SK-N-SH (cell line): ENCODE data around the gene SMG7. TPM values are rescaled to one million over a fixed set of nuclear protein-coding genes. Genes with fewer than 3 reads are reported as not detected.

Experiments
- CTCF ChIA-PET: fragments of 300-600, 350-600 bp; formaldehyde crosslinking; extraction: SDS; loops from one replicate; lab custom pipeline; 2021; lab: Yijun Ruan, JAX
- POLR2A ChIA-PET: fragments of 350-600 bp; sonication (Branson Sonifier 250); formaldehyde crosslinking; extraction: SDS; loops from one replicate; lab custom pipeline; 2020; ENCODE audit warnings: antibody characterized with exemption, inconsistent platforms; lab: Yijun Ruan, JAX
- DNase-seq: peaks from one replicate; pipeline ENCODE4 v3.0.0; 2012
- H2AFZ ChIP-seq: fragments of 200-600 bp; sonication (generic); 2 replicates; pipeline ENCODE4 v1.8.1; 2016; ENCODE audit warnings: antibody characterized with exemption, mild to moderate bottlenecking, low read depth
- H3F3A ChIP-seq: fragments of 200-600 bp; sonication (generic); replicated peaks from 2 replicates; pipeline ENCODE3; 2016; ENCODE audit warnings: antibody characterized with exemption, mild to moderate bottlenecking; ENCODE audit not compliant: insufficient read depth
- H3K27ac ChIP-seq, 2 experiments: fragments of 200-500 bp in 1 of 2; fragments of 200-600 bp in 1 of 2; sonication (Bioruptor generic) in 1 of 2; sonication (generic), shearing (Covaris generic) in 1 of 2; 2 replicates each; pipeline versions ENCODE4 v1.5.1 to v1.6.1; 2014 to 2016; ENCODE audit warnings: low read depth in 2 of 2, inconsistent platforms in 1 of 2, low read length in 1 of 2, mild to moderate bottlenecking in 1 of 2, mixed read lengths in 1 of 2
- H3K27me3 ChIP-seq: fragments of 200-600 bp; sonication (generic), shearing (Covaris generic); 2 replicates; pipeline ENCODE4 v1.6.1; 2016; ENCODE audit warnings: mixed run types; ENCODE audit not compliant: insufficient read depth
- H3K36me3 ChIP-seq, 2 experiments: fragments of 200-500 bp in 1 of 2; fragments of 200-600 bp in 1 of 2; sonication (Bioruptor generic) in 1 of 2; sonication (generic) in 1 of 2; replicated peaks in 1 of 2; 2 replicates each; pipeline versions ENCODE3 to v1.5.1; 2014 to 2016; ENCODE audit warnings: low read length in 1 of 2, mild to moderate bottlenecking in 1 of 2; ENCODE audit not compliant: insufficient read depth in 2 of 2, control insufficient read depth in 1 of 2
- H3K4me1 ChIP-seq, 2 experiments: fragments of 200-500 bp in 1 of 2; fragments of 200-600 bp in 1 of 2; sonication (Bioruptor generic) in 1 of 2; sonication (generic), shearing (Covaris generic) in 1 of 2; 2 replicates each; pipeline versions ENCODE4 v1.5.1 to v1.6.1; 2014 to 2016; ENCODE audit warnings: low read depth in 1 of 2, low read length in 1 of 2, mixed run types in 1 of 2; ENCODE audit not compliant: insufficient read depth in 2 of 2, control insufficient read depth in 1 of 2
- H3K4me2 ChIP-seq: fragments of 200-600 bp; sonication (generic), shearing (Covaris generic); 2 replicates; pipeline ENCODE4 v1.6.1; 2017; ENCODE audit warnings: mixed run types
- H3K4me3 ChIP-seq, 2 experiments: fragments of 200-500 bp in 1 of 2; fragments of 200-600 bp in 1 of 2; sonication (Bioruptor generic) in 1 of 2; sonication (generic), shearing (Covaris generic) in 1 of 2; 2 replicates each; pipeline versions ENCODE4 v1.5.1 to v1.8.1; 2014 to 2016; ENCODE audit warnings: low read depth in 2 of 2, inconsistent platforms in 1 of 2, low read length in 1 of 2, mild to moderate bottlenecking in 1 of 2, mixed read lengths in 1 of 2, moderate library complexity in 1 of 2
- H3K79me2 ChIP-seq: fragments of 200-600 bp; sonication (generic); 2 replicates; pipeline ENCODE4 v1.8.1; 2017; ENCODE audit warnings: mild to moderate bottlenecking; ENCODE audit not compliant: insufficient read depth
- H3K9ac ChIP-seq: fragments of 200-600 bp; sonication (generic); 2 replicates; pipeline ENCODE4 v1.6.1; 2017; ENCODE audit warnings: mixed run types
- H3K9me2 ChIP-seq: fragments of 200-600 bp; sonication (generic); 2 replicates; pipeline ENCODE4 v1.6.1; 2017; ENCODE audit warnings: mixed run types
- H3K9me3 ChIP-seq: fragments of 200-600 bp; sonication (generic); 2 replicates; pipeline ENCODE4 v1.6.1; 2017; ENCODE audit warnings: mixed run types, mild to moderate bottlenecking, moderate library complexity
- H4K20me1 ChIP-seq: fragments of 200-600 bp; sonication (generic); 2 replicates; pipeline ENCODE4 v1.6.1; 2017; ENCODE audit warnings: mild to moderate bottlenecking, mixed run types; ENCODE audit not compliant: insufficient read depth
- CHD2 ChIP-seq: fragments of 150-350 bp; IDR thresholded peaks from 2 replicates; pipeline ENCODE4 v1.6.1; 2018; ENCODE audit warnings: low read length; ENCODE audit not compliant: partially characterized antibody
- CTCF ChIP-seq: fragments of 200-600 bp; sonication (generic); IDR thresholded peaks from 2 replicates; pipeline ENCODE4 v1.6.1; 2017; ENCODE audit warnings: antibody characterized with exemption, mild to moderate bottlenecking, moderate library complexity
- EP300 ChIP-seq, 2 experiments: IDR thresholded peaks; 2 replicates each; pipeline versions ENCODE4 v1.4.0 to v1.6.1; 2012; ENCODE audit warnings: borderline replicate concordance in 1 of 2, low read depth in 1 of 2, low read length in 1 of 2
- EZH2phosphoT487 ChIP-seq: fragments of 200-600 bp; sonication (generic); IDR thresholded peaks from 2 replicates; pipeline ENCODE4 v1.6.1; 2017; ENCODE audit warnings: low read depth, mixed run types, mild to moderate bottlenecking, antibody characterized with exemption, moderate library complexity, borderline replicate concordance
- FOXJ3 ChIP-seq: sonication (generic); formaldehyde crosslinking; IDR thresholded peaks from 2 replicates; pipeline ENCODE4 v1.5.1; 2020; ENCODE audit warnings: mild to moderate bottlenecking, missing genetic modification reagents
- GATA2 ChIP-seq: sonication (generic); formaldehyde crosslinking; IDR thresholded peaks from 2 replicates; pipeline ENCODE4 v1.5.0; 2020; ENCODE audit warnings: mild to moderate bottlenecking, missing genetic modification reagents
- JUND ChIP-seq: IDR thresholded peaks from 2 replicates; pipeline ENCODE4 v1.4.0; 2012
- MXI1 ChIP-seq: IDR thresholded peaks from 2 replicates; pipeline ENCODE4 v1.6.1; 2012; ENCODE audit warnings: mild to moderate bottlenecking, low read depth, low read length, improper control_type of control experiment
- NRF1 ChIP-seq: IDR thresholded peaks from 2 replicates; pipeline ENCODE4 v1.6.1; 2012; ENCODE audit warnings: low read depth, mild to moderate bottlenecking, low read length
- RAD21 ChIP-seq: IDR thresholded peaks from 2 replicates; pipeline ENCODE4 v1.6.1; 2012; ENCODE audit warnings: mild to moderate bottlenecking, low read length
- SIN3A ChIP-seq: IDR thresholded peaks from 2 replicates; pipeline ENCODE4 v1.6.1; 2012; ENCODE audit warnings: low read depth, mild to moderate bottlenecking, low read length, moderate library complexity, borderline replicate concordance
- TAF1 ChIP-seq: IDR thresholded peaks from 2 replicates; pipeline ENCODE4 v1.6.1; 2012; ENCODE audit warnings: low read depth, mild to moderate bottlenecking, low read length, moderate library complexity, borderline replicate concordance
- TEAD4 ChIP-seq: IDR thresholded peaks from 2 replicates; pipeline ENCODE4 v1.4.0; 2012; ENCODE audit warnings: mild to moderate bottlenecking, borderline replicate concordance; ENCODE audit not compliant: insufficient read depth
- WGBS: methylation state at CpG from one replicate; pipeline ENCODE4 v1.1.6; 2017; ENCODE audit warnings: low lambda C conversion rate; 5-methylcytosine and 5-hydroxymethylcytosine counted together
- polyA plus RNA-seq, 3 experiments: library from polyadenylated mRNA; depleted of rRNA; stranded (reverse); fragments of >200 nt; gene quantifications; 2 replicates each; pipeline ENCODE4 v1.2.3, GENCODE V29; 2012

Gene SMG7
- polyA plus RNA-seq, 1 of the 3 experiments (the other 2 are of a cell fraction): 19.8 TPM

GRCh38 chr1:183493540-183494245, 21.4 kb downstream of the SMG7 start:
- WGBS: 91% methylated on average over 12 of the region's 12 CpGs
- Histone ChIP-seq H4K20me1 (peaks cover 67% of the 10 kb centered on the region), H3F3A (peaks cover 3% of the 10 kb centered on the region), H3K4me1 (0 out of 4 replicates have a peak, but pooled peaks cover 0 to 3% of the 10 kb centered on the region in 2 experiments), H3K4me2 (no peak overlapping the region), H3K27ac (no peak overlapping the region), H3K79me2 (peaks cover 97% of the 10 kb centered on the region), H2AFZ (no peak overlapping the region), H3K9me2 (no peaks in the 10 kb centered on the region), H3K9me3 (no peaks in the 10 kb centered on the region), H3K36me3 (peaks cover 0 to 9% of the 10 kb centered on the region in 2 experiments), H3K4me3 (no peak overlapping the region), H3K9ac (no peak overlapping the region), H3K27me3 (no peaks in the 10 kb centered on the region)
- TF ChIP-seq TAF1 (no peak), NRF1 (no peak), TEAD4 (no peak), FOXJ3 (CRISPR knock-in tag) (no peak)
- CTCF ChIA-PET: no interaction called here
- DNase-seq: no peak
- POLR2A ChIA-PET: no interaction called here

GRCh38 chr1:183495420-183495819, 23.1 kb downstream of the SMG7 start:
- DNase-seq: no peak
- no peaks in the 10 kb centered on the region for H3K9me3 ChIP-seq
- no peak overlapping the region for H3K4me2 ChIP-seq
- no peak overlapping the region for H3K4me3 ChIP-seq
- H3K9me2 ChIP-seq: no peaks in the 10 kb centered on the region
- TF ChIP-seq TEAD4: no peak
- TF ChIP-seq GATA2 (CRISPR knock-in tag): no peak
- TF ChIP-seq JUND: no peak
- no peak for TF ChIP-seq EP300 (IDR thresholded peaks at IDR 0.05; ENCODE audit: borderline replicate concordance in 1 of 2, low read depth in 1 of 2, low read length in 1 of 2)
- no peak for TF ChIP-seq TAF1
- TF ChIP-seq CTCF: no peak
- TF ChIP-seq SIN3A: no peak
- no peak for TF ChIP-seq RAD21
- no peak for TF ChIP-seq EZH2phosphoT487
- TF ChIP-seq CHD2: no peak
- TF ChIP-seq MXI1: no peak
- H3K9ac ChIP-seq: no peak overlapping the region
- H4K20me1 ChIP-seq: peaks cover 70% of the 10 kb centered on the region
- peaks cover 0 to 9% of the 10 kb centered on the region in 2 experiments for H3K36me3 ChIP-seq
- H3K27me3 ChIP-seq: no peaks in the 10 kb centered on the region
- peaks cover 3% of the 10 kb centered on the region for H3F3A ChIP-seq
- H3K4me1 ChIP-seq: peaks cover 0 to 3% of the 10 kb centered on the region in 2 experiments; a peak in 1 of 4 replicates
- no peak overlapping the region for H2AFZ ChIP-seq
- H3K79me2 ChIP-seq: peaks cover 97% of the 10 kb centered on the region
- no peak overlapping the region for H3K27ac ChIP-seq
- CTCF ChIA-PET: interaction anchor here (0.6 kb wide), 2 partner anchors 156 to 235 kb away, joined by 3 to 4 read pairs; no protein-coding TSS in a partner anchor
- 98% methylated on average over 11 of the region's 11 CpGs for WGBS
- POLR2A ChIA-PET: no interaction called here
